HG03139 (cell line): ENCODE data around the gene DOCK10.

Source experiments
- ATAC-seq: cut with Tn5 transposase; IDR thresholded peaks from one replicate; pipeline ENCODE4 v1.9.1; 2021; ENCODE audit not compliant: unreplicated experiment

Gene DOCK10

DNA sequence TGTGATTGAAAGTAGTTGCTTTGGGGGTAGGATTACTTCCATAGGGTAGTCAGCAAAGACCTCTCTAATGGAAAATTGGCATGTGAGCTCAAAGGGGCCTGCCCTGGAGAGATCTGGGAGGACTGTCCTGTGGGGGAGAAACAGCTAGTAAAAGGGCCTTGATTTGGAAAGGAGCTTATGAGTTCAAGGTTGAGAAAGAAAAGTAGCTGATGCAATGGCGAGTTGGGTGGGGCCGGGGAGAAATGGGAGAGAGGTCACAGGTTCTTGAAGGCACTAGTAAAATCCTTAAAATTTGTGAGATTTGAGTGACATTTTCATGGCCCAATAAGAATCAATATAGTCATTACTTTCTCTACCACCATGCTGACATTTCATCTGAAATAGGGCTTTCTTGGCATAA, 244.1 kb downstream of the DOCK10 start:
- no peak for ATAC-seq

DNA sequence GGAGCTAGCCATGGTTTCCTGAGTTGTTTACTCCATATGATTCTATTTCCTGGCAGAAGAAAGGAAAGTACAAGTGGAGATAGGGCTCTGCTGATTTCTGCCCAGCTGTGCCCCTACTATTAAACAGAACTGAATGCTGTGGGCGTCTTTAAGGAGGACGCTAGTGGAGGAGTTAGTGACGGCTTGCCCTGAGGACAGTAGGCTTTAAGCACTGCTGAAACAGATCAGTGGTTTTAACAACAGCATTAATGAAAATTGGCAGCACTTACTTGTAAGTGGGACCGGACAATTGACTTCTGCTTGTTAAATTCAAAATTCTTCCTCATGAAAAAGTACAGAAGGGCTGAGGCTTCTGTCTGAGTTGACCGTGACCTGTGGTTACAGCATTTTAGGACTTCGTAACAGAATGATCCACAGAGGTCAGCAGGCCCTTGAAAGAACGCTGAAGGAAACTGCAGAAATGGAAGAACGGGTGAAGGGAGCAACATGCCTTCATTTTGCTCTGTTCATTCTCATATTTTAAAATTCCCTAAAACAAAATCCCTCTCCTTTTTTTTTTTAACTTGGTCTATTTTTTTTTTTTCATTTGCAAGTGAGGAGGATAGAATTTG, 245.5 kb downstream of the DOCK10 start:
- no peak for ATAC-seq

DNA sequence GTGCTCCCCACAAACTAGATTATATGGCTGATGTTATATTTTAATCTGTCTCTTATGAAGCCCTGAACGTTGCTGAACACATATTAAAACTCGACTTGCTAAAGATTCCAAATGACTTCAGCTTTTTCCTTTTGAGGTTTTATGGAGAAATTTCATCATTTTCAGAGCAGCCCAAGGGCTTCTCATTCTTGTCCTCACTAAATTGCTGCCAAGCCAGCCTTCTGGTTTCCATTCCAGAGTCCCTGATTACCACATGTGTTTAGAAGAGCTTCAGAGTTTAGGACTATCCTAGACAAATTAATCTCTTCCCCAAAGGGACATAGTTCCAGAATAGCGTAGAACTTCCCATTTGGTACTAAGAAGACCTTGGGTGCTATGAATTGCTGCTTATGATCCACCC, 248.3 kb downstream of the DOCK10 start:
- no peak for ATAC-seq

DNA sequence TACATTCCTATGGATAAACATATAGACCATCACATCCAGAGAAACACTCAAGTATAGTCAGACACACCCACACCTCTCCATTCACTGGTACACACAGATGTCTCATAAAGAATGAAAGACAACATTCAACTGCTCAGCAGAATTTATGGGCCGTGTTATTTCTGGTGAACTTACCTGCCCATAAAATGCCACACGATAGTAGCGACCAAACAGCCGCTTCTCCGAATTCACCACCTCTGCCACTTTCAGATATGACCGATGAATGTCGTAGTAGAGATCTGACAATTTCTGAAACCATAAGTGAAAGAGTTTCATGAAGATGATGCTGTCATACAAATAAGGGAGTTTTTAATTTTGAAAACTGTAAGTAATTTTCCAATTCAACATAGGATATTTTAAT, 255.4 kb downstream of the DOCK10 start:
- no peak for ATAC-seq

DNA sequence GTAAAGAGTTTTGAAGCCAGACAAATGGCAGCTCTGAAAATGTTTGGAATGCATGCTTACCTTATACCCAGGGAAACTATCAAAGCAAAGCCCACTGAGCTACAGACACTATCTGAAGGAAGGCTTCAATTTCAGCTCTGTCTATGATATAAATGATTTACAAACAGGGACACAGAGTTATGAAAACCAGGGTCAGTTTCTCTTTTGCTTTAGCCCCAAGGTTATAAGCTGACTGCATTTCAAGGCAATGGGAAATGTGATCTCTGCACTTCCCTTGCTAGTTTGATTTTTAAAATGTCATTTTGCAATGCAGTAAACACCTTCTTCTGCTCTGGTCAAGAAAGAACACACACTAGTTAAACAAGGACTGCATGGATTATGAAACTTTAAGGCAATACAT, 260.9 kb downstream of the DOCK10 start:
- peak; percentile 69 for ATAC-seq

DNA sequence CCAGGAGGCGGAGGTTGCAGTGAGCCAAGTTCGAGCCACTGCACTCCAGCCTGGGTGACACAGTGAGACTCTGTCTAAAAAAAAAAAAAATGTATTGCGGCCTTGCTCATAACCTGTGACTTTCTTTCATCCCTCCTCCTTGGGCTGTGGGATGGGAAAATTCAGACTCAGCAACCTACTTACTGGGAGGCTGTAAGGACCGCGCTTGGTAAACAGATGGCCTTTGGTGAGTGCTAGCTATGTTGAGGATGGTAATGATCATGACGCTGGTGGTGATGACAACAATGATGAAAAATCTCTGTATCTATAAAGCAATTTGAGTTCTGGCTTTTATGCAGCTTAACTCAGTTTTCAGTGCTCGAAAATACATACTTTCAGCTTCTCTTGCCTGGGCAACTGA, 261.4 kb downstream of the DOCK10 start:
- ATAC-seq: no peak

DNA sequence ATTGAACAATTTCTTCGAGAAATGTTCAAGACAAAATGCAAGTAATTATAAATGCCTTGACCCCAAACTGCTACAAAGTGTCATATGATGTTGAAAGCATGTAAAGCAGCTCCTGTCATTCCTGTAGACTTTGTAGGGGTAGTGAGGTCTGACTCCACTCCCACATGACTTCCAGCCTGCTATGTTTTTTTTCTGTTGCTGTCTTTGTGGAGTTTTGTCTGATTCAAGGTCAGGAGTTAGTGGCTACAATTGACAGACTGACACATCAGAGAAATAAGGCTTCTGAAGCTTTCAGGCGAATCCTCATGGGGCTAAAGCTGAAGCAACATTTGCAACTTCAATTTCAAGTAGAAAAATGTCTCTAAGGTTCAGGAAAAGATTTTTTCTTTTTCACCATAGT, 262.2 kb downstream of the DOCK10 start:
- ATAC-seq: no peak

DNA sequence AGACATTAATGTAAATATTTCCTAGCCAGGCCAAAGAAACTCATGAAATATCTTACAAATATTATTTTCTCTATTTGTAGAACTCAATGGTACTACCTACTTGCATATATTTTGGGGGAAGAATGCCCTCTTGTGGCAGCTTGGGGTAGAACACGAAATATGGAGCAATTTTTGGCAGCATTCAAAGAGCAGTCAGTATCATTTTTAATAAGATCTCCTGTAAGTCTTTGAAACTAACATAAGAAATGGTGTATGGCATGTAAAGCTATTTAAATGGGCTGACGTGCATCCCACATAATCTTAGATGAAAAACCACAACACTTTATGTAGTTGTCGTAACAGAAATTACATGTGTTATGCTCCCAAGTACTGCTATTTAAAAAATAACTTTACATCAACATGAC, 263.8 kb downstream of the DOCK10 start:
- ATAC-seq: no peak

DNA sequence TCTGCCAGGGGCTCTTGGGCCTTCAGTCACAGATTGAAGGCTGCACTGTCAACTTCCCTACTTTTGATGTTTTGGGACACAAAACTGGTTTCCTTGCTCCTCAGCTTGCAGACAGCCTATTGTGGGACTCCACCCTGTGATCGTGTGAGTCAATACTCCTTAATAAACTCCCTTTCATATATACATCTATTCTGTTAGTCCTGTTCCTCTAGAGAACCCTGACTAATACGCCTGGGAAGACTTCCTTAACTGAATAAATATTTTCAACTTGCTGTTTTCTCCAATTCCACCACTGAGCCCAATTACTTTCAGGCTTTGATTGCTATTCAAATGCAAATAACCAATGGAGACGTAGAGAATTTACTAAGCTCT, 264.7 kb downstream of the DOCK10 start:
- ATAC-seq: no peak

DNA sequence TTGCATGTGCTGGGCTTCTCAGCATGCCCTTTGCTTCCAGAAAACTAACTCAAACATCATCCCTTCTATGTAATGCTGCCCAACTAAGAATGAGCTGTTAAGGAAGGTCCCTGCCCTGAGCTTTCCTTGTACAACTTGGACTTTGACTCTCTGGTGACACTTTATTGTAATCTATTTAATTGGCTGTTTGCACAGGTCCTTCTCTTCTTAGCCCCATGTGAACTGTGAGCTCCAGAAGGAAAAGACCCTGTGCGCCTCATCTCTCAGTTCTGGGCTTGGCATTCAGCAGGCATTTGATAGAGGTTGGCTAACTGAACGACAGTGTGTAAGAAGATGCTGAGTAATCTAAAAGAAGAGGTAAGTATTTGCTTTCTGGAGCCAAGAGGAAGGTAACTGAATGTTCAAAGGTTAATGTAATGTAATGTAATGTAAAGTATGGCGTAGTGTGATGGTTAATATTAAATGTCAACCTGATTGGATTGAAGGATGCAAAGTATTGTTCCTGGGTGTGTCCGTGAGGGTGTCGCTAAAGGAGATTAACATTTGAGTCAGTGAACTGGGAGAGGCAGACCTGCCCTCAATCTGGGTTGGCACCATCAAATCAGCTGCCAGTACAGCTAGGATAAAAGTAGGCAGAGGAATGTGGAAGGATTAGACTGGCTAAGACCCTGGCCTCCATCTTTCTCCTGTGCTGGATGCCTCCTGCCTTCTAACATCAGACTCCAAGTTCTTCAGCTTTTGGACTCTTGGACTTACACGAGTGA, 265.3 kb downstream of the DOCK10 start:
- ATAC-seq: no peak

DNA sequence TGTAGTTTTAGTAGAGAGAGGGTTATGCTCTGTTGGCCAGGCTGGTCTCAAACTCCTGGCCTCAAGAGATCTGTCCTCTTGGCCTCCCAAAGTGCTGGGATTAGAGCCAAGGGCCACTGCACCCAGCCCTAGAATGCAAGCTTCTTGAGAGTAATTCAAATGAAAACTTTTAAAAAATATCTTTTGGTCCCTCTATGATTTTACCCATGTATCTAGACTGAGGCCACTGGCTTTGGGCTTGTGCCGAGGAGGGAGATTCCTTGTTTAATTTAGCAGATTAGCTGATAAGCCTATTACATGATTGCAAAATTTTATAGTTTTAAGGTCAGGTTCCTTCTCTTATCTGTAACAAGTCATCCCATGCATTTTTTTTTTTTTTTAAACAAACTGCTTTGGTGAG, 266.6 kb downstream of the DOCK10 start:
- ATAC-seq: no peak

DNA sequence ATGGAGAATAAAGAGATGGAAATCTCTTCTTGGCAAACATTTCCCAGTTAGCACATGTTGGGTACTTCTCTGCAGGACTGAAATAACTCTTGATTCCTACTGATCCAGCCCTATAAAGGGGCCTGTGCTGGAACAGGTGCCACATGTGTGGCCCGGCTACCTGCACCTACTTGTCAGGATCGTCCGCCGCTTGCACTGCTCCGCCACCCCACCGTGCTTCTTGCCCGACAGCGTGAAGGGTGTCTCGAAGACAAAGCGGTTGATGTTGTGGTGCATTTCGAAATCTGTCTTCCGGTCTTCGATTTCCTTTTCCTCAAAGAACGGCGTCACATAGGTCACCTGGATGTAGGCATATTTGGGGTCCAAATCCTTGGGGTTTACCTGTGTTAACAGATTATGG, 267.5 kb downstream of the DOCK10 start:
- no peak for ATAC-seq

DNA sequence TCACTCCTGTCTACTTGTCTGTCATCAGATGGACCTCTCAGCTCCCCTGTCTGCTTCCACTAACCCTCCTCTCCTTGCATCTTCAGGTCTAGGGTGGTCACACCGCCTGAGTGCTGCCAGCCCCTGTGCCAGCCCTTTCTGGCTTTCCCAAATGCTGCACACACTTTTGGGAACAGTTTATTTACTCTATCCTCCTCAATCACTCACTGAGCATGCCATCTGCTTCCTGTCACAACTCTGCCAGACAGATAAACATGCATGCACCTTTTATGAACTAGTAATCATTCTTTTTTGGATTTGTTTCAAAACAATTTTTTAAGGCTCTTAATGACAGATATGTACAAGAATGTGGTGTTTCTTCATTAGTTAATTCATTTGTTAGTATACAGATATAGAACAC, 269.8 kb downstream of the DOCK10 start:
- no peak for ATAC-seq

DNA sequence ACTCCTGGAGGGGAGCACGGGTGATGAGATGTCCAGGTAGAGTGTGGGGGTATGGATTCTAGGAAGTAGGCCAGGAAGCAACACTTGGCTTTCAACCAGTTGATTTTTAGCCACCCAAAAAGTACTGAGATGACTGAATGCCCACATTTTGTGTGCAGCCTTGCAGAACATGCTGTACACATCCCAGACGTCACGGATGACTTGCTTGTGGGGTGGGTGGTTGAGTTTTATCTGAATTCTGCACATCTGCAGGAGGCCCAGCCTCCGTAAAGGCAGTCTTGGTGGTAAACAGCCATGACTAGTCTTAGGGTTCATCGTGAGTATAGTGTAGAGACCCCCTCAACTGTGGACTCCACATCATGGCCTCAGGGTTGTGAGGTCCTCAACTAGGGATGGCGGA, 272.8 kb downstream of the DOCK10 start:
- ATAC-seq: no peak

DNA sequence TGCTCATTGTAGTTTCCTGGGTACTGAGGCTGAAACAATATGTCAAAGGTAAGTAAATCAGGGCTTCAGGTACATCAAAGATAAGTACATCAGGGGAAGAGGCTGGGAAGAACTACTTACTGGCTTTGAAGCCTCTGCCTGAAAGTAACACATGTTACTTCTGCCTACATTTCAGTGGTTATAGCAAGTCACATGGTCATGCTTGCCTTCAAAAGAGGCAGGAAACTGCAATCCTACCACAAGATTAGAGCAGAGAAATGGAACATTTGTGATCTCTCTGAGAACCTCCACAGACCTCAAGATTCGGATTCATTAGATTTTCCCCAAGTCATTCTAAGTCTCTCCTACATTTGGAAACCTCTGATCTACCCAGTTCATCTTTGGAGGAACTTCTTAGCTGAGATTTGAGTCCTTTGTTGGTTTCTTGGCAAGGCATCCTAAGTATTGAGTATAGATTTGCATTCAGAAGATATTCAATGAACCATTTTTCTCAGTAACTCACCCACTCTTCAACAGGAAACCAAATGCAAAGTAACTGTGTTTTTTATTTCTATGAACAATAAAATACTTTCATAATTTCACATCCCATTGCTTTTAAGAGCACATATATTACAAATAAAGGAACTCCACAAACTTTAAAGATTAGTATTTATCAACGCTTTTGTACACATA, 277.6 kb downstream of the DOCK10 start:
- peak; percentile 68 for ATAC-seq

DNA sequence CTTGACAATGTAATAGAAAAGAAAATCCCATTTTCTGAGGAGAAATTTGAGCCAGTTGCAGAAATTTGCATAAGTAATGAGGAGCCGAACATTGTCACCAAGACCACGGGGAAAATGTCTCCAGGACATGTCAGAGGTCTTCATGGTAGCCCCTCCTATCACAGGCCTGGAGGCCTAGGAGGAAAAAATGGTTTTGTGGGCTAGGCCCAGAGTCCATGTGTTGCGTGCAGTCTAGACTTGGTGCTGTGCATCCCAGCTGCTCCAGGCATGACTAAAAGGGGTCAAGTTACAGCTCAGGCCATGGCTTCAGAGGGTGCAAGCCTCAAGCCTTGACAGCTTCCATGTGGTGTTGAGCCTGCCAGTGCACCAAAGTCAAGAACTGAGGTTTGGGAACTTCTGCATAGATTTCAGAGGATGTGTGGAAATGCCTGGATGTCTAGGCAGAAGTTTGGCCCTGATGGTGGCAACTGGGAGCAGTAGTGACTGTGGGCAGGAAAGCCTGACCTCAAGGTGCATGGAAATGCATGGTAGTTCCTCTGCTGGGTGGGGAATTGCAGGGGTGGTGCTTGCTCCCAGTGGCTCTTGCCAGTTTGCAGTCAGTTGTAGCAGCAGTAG, 284.2 kb downstream of the DOCK10 start:
- no peak for ATAC-seq

DNA sequence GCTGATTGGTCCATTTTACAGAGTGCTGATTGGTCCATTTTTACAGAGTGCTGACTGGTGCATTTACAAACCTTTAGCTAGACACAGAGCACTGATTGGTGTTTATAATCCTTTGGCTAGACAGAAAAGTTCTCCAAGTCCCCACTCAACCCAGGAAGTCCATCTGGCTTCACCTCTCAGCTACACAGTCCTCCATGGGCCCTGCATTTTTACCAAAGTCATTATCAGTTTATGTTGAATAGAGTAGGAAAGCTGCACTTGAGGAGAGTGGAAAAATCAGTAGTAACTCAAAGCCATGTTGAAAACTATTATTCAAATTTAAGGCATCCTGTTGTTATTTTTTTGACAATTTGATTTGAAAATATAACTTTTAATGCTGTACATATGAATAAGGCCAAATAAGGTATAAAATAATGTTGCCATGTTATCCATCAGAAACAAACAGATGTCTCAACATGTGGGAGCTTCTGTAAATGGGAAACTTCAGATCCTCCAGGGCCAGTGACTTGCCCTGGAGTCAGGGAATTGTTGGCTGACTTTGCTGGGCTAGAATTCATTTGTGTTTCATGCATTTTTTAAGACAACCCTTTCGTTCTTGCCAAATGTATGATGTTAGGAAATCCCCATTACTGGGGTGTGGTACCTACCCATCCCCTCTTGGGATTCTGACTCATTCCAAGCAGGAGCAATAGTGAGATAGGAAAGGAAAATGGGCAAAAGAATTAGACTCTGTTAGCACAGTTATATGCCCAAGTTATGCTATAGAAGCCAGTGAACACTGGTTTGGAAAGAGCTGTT, 288.3 kb downstream of the DOCK10 start:
- ATAC-seq: no peak

DNA sequence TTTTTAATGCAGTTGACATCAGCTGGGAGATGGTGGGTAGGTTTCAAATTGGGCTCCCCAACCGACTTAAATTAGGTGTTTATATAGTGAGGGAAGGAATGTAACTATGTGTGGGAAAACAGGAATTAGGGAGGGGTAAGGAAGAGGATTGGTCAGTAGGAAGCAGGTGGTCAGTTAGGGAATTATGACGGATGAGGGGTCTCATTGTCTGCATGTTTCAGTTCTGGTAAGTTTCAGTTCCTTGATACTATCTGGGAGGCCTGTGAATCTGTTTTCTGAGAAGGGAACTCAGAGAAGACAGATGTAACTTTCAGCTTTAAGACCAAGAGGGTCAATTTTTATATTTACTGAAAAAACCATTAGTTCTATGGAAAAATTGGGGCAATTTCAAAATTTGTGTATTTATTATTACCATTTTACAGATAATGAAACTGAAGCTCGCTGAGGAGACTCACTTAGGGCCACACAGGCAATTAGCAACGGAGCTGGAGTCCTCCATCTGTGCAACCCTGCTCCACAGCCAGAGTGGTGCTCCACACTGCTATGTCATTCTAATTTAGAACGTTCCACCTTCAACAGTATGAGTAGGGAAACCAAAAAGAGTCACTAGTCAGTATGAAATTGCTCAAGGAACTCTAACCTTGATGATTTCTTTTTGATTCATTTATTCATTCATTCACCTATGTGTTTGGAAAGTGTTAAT, 290.1 kb downstream of the DOCK10 start:
- ATAC-seq: no peak

DNA sequence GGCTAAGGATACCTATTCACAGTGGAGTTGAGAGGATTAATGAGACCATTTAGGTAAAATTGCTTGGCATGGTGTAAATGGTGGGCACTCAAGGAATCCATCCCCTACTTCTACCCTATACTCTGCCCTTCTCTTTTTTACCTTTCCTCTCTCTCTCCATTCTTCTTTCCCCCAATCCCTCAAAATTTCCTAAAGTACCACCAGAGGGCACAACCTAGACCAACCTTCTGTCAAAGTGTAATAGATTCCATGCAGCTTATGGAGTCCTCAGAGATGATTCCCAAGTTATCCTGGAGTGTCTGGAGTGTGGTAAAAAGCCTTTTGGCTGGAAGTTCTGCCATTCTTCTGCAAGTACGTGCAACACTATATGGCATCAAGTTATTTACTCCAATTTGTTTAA, 293.1 kb downstream of the DOCK10 start:
- no peak for ATAC-seq

DNA sequence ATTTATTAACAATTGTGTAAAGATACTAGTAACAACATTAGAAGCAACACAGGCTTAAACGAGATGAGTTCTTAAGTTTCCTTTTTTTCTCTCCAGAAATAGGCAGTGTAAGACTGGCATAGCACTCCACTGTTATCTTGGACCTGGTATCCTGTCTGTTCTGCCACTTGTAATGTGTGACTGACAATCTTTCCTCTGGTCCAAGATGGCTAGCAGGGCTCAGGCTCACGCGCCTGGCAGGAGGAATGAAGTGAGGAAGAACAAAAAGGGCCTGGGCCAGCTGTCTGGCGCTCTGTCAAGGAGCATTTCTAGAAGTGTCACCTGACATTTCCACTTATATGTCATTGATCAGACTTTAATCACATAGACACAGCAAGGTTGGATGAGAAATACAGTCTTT, 294.5 kb downstream of the DOCK10 start:
- ATAC-seq: no peak

DNA sequence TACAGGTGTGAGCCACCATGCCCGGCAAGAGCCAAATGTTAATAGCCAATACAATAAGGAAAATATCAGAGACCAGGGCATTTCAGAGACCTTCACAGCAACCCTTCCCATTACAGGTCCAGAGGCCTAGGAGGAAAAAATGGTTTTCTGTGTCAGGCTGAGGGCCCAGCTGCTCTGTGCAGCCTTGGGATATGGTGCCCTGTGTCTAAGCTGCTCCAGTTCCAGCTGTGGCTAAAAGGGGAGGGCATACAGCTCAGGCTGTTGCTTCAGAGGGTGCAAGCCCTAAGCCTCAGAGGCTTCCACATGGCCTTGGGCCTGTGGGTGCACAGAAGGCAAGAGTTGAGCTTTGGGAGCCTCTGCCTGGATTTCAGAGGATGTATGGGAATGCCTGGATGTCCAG, 306.0 kb downstream of the DOCK10 start:
- ATAC-seq: no peak
